ENCODE results near the gene CHD8. TPM values are rescaled to one million over a fixed set of nuclear protein-coding genes. Genes with fewer than 3 reads are reported as not detected.
"Not testable (repeated sequence)": the region's sequence is repeated elsewhere in the genome, so short reads cannot be mapped to it uniquely, and the experiment has no call there.

The CHD8 gene
- total and polyA plus RNA-seq, 12 donors = 19.4 to 47.5 (median 37.3) TPM

DNA sequence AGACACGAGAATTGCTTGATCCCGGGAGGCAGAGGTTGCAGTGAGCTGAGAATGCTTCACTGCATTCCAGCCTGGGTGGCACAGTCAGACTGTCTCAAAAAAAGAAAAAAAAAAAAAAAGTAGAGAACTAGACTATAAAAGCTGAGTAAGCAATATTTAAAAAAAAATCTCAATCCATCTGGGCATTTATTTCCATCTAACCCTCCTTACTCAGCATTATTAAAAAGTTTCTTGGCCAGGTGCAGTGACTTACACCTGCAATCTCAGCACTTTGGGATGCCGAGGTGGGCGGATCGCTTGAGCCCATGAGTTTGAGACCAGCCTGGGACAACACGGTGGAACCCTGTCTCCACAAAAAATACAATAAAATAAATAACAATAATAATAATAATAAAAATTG, 76.6 kb downstream of the CHD8 start:
- 92 to 94% methylated on average over 6 of the region's 6 CpGs for WGBS, 2 donors
- DNase-seq = no peak
- TF ChIP-seq, protein P1, sequence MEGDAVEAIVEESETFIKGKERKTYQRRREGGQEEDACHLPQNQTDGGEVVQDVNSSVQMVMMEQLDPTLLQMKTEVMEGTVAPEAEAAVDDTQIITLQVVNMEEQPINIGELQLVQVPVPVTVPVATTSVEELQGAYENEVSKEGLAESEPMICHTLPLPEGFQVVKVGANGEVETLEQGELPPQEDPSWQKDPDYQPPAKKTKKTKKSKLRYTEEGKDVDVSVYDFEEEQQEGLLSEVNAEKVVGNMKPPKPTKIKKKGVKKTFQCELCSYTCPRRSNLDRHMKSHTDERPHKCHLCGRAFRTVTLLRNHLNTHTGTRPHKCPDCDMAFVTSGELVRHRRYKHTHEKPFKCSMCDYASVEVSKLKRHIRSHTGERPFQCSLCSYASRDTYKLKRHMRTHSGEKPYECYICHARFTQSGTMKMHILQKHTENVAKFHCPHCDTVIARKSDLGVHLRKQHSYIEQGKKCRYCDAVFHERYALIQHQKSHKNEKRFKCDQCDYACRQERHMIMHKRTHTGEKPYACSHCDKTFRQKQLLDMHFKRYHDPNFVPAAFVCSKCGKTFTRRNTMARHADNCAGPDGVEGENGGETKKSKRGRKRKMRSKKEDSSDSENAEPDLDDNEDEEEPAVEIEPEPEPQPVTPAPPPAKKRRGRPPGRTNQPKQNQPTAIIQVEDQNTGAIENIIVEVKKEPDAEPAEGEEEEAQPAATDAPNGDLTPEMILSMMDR (IDR thresholded peaks at IDR 0.05) = no peak
- Histone ChIP-seq H3K27me3 (no peaks in the 10 kb centered on the region), H3K36me3 (peaks cover 0 to 32% (median 0%) of the 10 kb centered on the region in 9 donors), H3K9me3 (no peaks in the 10 kb centered on the region), H3K27ac (no peak overlapping the region), H3K4me1 (peaks cover 0 to 46% (median 27%) of the 10 kb centered on the region in 9 donors), H3K4me3 (no peak overlapping the region)
- ATAC-seq = no peak
- intact Hi-C loops (cut with DNase I) = loop anchor here in 1 of 10 donors (10.0 kb wide), 1 partner anchor 125 kb away; no protein-coding TSS in a partner anchor

DNA sequence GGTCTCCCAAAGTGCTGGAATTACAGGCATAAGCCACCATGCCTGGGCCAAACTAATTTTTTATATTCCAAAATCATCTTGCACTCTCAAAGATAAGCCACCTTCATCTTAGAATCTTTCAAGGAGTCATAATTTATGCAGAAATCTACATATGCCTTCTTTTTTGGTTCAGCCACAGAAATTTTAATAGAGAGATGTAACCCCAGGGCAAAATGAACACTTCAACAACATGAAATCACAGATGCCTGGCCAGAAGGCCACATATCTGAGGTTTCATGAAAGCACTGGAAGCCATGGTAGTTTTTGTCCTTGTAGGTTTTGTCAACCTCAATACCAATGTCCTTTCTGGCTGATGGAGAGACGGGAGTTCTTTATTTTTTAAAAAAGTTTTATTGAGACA, 81.9 kb downstream of the CHD8 start:
- Histone ChIP-seq H3K4me1 (peaks cover 0 to 2% (median 0%) of the 10 kb centered on the region in 9 donors), H3K4me3 (no peak overlapping the region), H3K27me3 (no peaks in the 10 kb centered on the region), H3K27ac (no peak overlapping the region), H3K36me3 (peaks cover 0 to 71% (median 21%) of the 10 kb centered on the region in 9 donors), H3K9me3 (no peaks in the 10 kb centered on the region)
- DNase-seq (no peak), ATAC-seq (no peak)
- TF ChIP-seq, protein P1 (IDR thresholded peaks at IDR 0.05) = no peak
- 89 to 92% methylated on average over 1 of the region's 1 CpG for WGBS, 2 donors
- intact Hi-C loops (cut with DNase I) = loop anchor here in 1 of 10 donors (10.0 kb wide), 1 partner anchor 119 kb away; no protein-coding TSS in a partner anchor

DNA sequence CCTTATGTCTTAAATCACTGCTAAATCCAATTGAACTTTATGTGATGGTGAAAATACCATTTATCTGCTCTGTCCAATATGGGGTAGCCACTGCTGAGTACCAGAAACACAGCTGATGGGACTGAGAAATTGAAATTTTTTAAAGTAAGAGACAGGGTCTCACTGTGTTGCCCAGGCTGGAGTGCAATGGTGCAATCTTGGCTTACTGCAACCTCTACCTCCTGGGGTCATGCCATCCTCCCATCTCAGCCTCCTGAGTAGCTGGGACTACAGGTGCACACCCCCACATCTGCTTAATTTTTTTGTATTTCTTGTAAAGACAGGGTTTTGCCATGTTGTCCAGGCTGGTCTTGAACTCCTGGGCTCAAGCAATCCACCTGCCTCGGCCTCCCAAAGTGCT, 83.1 kb downstream of the CHD8 start:
- H3K4me1 ChIP-seq, ATAC-seq, H3K27ac ChIP-seq, H3K9me3 ChIP-seq, DNase-seq, H3K4me3 ChIP-seq, H3K27me3 ChIP-seq: not testable (repeated sequence)
- intact Hi-C loops (cut with DNase I) = loop anchor here in 1 of 10 donors (10.0 kb wide), 1 partner anchor 118 kb away; no protein-coding TSS in a partner anchor
- H3K36me3 ChIP-seq = peaks cover 0 to 79% (median 32%) of the 10 kb centered on the region in 9 donors
- 92 to 96% methylated on average over 1 of the region's 1 CpG for whole genome bisulfite sequencing, 2 donors

DNA sequence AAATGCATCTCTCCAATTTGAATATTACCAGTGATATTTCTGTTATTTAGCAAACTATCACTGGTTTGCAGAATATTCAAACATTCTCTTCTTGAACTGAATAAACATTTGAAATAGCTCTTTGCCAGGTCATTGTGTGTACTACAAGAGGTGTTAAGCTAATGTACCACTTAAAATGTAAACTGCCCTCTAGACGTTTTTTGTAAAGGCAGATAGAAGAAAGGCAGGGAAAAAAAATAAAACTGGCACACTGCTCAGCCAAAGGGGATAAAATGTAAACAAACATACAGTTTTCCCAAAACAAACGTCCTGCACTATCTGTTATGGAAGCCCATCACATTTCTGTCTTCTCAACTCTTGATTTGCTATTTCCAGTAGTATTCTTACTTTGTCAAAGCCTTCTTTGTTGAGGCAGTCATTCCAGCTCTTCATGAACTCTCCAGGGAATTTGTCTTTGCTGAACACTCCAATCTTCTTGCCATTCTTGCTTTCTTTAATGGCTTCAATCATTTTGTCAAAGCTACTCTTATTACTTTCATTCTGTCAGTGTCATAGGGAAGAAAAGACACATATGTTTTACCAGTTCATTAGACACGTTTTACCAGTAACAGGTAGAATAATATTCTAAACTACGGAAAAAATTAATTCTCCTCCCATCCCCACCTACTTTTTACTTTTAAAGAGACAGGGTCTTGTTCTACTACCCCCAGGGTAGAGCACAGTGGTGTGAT, 85.8 kb downstream of the CHD8 start:
- H3K9me3 ChIP-seq = no peaks in the 10 kb centered on the region
- H3K27ac ChIP-seq = no peak overlapping the region
- TF ChIP-seq, protein P1 (IDR thresholded peaks at IDR 0.05) = no peak
- ATAC-seq = no peak
- no peak for DNase-seq
- no peaks in the 10 kb centered on the region for H3K27me3 ChIP-seq
- 70 to 73% methylated on average over 4 of the region's 4 CpGs for WGBS, 2 donors
- intact Hi-C loops (cut with DNase I) = loop anchor here in 1 of 10 donors (10.0 kb wide), 1 partner anchor 115 kb away; no protein-coding TSS in a partner anchor
- no peak overlapping the region for H3K4me3 ChIP-seq
- peaks cover 0 to 85% (median 57%) of the 10 kb centered on the region in 9 donors for H3K36me3 ChIP-seq
- no peaks in the 10 kb centered on the region for H3K4me1 ChIP-seq

Data from heart right ventricle (tissue), 16 donors.